ENCODE results near the gene SFTPA2. TPM values are rescaled to one million over a fixed set of nuclear protein-coding genes. Genes with fewer than 3 reads are reported as not detected.

Gene SFTPA2
- total RNA-seq, 1 experiment from 2014 or later, result not detected

- Histone ChIP-seq H3K9ac (ENCODE audit: low read length) (no peak overlapping the region), H4K20me1 (ENCODE audit: low read length) (no peaks in the 10 kb centered on the region), H3K27ac (ENCODE audit: low read length) (no peak overlapping the region), H3K4me2 (ENCODE audit: low read length) (no peak overlapping the region), H3K9me2 (replicated peaks; ENCODE audit: low read length) (no peaks in the 10 kb centered on the region), H3K4me3 (ENCODE audit: low read length) (no peak overlapping the region), H3F3A (ENCODE audit: low read length, unreplicated experiment) (no peaks in the 10 kb centered on the region), H3K9me3 (ENCODE audit: low read length) (no peaks in the 10 kb centered on the region), H3K79me2 (ENCODE audit: low read length) (no peaks in the 10 kb centered on the region), H2AFZ (ENCODE audit: low read length) (no peak overlapping the region), H3K27me3 (ENCODE audit: low read length) (peaks cover 13% of the 10 kb centered on the region; the same call in 1 of the 2 replicates), H3K4me1 (ENCODE audit: insufficient read depth, low read length) (peaks cover 6% of the 10 kb centered on the region; the same call in 1 of the 2 replicates), H3K36me3 (ENCODE audit: low read depth, low read length) (no peaks in the 10 kb centered on the region)
- TF ChIP-seq CTCF (conservative IDR thresholded peaks at IDR 0.05; ENCODE audit: low read depth, low read length), result no peak
- TF ChIP-seq EZH2 (IDR thresholded peaks at IDR 0.05; ENCODE audit: low read length, unreplicated experiment), result no peak
- DNase-seq (no peak), ATAC-seq (no peak)
- no TSS peak for BruUV-seq (replicated peaks)
- CTCF ChIA-PET, result no interaction called here
- POLR2A ChIA-PET (ENCODE audit: unreplicated experiment), result no interaction called here
- intact Hi-C loops (cut with micrococcal nuclease), result no loop called here
These were observed 52.6 kb downstream of the SFTPA2 start for GRCh38 chr10:79507440-79508167.

Other genes starting within 250 kb of the SFTPA2 start
- gene PPIF, start 212.9 kb downstream of the SFTPA2 start, total RNA-seq (2014; rRNA removed), result 381 and 472 TPM in 2 replicates
- gene ZCCHC24, start 114.8 kb downstream of the SFTPA2 start, total RNA-seq (2014; rRNA removed), result 32.9 and 40.7 TPM in 2 replicates
- gene EIF5AL1, start 47.9 kb downstream of the SFTPA2 start, total RNA-seq (2014; rRNA removed), result 0.51 and 0.75 TPM in 2 replicates
- gene SFTPA1, start 50.5 kb upstream of the SFTPA2 start, total RNA-seq (2014; rRNA removed), result not detected in 2 replicates
- gene NUTM2B, start 142.8 kb upstream of the SFTPA2 start, total RNA-seq (2014; rRNA removed), result 0.84 and 1.4 TPM in 2 replicates